Retina (tissue), 1 donor: ENCODE measurements around the gene RAB13.

Experiments used
- DNase-seq: peaks from one replicate; pipeline ENCODE4 v3.0.0-alpha.2; 2016

Gene RAB13

GRCh38 chr1:153954826-153955225, 31.3 kb downstream of the RAB13 start:
- no peak for DNase-seq

- no peak for DNase-seq
Observed at GRCh38 chr1:153953859-153954365, 32.2 kb downstream of the RAB13 start.

GRCh38 chr1:153951801-153952200, 34.3 kb downstream of the RAB13 start:
- no peak for DNase-seq

- no peak for DNase-seq
Observed at GRCh38 chr1:153951183-153951582, 35.0 kb downstream of the RAB13 start.

- DNase-seq = peak; percentile 87
Observed at GRCh38 chr1:153946622-153947241, 39.4 kb downstream of the RAB13 start, which contains the start of gene DENND4B. Gene DENND4B (minus strand): TSS chr1:153946718. CDS start chr1:153944374, 2,344 bp downstream.

GRCh38 chr1:153945795-153946621, 40.1 kb downstream of the RAB13 start:
- peak; percentile 82 for DNase-seq

GRCh38 chr1:153945131-153945794, 40.9 kb downstream of the RAB13 start:
- DNase-seq = no peak

- no peak for DNase-seq
Observed at GRCh38 chr1:153944827-153945117, 41.4 kb downstream of the RAB13 start.

GRCh38 chr1:153944005-153944826, 41.9 kb downstream of the RAB13 start:
- no peak for DNase-seq

- no peak for DNase-seq
Observed at GRCh38 chr1:153942766-153943549, 43.2 kb downstream of the RAB13 start.

- DNase-seq = no peak
Observed at GRCh38 chr1:153941826-153942725, 44.1 kb downstream of the RAB13 start.

GRCh38 chr1:153940756-153941155, 45.4 kb downstream of the RAB13 start:
- DNase-seq = no peak

GRCh38 chr1:153939476-153939875, 46.7 kb downstream of the RAB13 start:
- DNase-seq = no peak

GRCh38 chr1:153938996-153939395, 47.1 kb downstream of the RAB13 start:
- DNase-seq = no peak

GRCh38 chr1:153937331-153937730, 48.8 kb downstream of the RAB13 start:
- no peak for DNase-seq

GRCh38 chr1:153936011-153936802, 49.9 kb downstream of the RAB13 start:
- no peak for DNase-seq

GRCh38 chr1:153934746-153935145, 51.4 kb downstream of the RAB13 start:
- DNase-seq = no peak

GRCh38 chr1:153933955-153934354, 52.2 kb downstream of the RAB13 start:
- no peak for DNase-seq

GRCh38 chr1:153933430-153933829, 52.7 kb downstream of the RAB13 start:
- no peak for DNase-seq
